Activated CD8-positive, alpha-beta T cell treated with anti-CD3 and anti-CD28 coated beads for 36 hours (primary cell): ENCODE measurements around the gene SOX8. TPM values are rescaled to one million over a fixed set of nuclear protein-coding genes. Genes with fewer than 3 reads are reported as not detected.

Source experiments
- ATAC-seq: fragments of 200-7000 bp; cut with Tn5 transposase; one replicate; pipeline ENCODE4 v1.10.0; 2021; ENCODE audit warnings: mild to moderate bottlenecking, moderate library complexity
- CTCF ChIA-PET: fragments of 350-600 bp; sonication (Branson Sonifier 250); formaldehyde crosslinking; loops from one replicate; lab custom pipeline; 2021; ENCODE audit warnings: antibody characterized with exemption; lab: Charles Lee
- POLR2A ChIA-PET: fragments of 350-600 bp; sonication (Branson Sonifier 250); formaldehyde crosslinking; loops from one replicate; lab custom pipeline; 2021; ENCODE audit warnings: antibody characterized with exemption; lab: Charles Lee
- DNase-seq: peaks from one replicate; pipeline ENCODE4 v3.0.0-alpha.2; 2020
- H3K27ac Mint-ChIP-seq: one replicate; pipeline ENCODE4 v1.8.0; 2021; ENCODE audit warnings: mild to moderate bottlenecking, mixed read lengths
- H3K27me3 Mint-ChIP-seq: one replicate; pipeline ENCODE4 v1.8.0; 2021; ENCODE audit warnings: mixed read lengths
- H3K36me3 Mint-ChIP-seq: one replicate; pipeline ENCODE4 v1.8.0; 2021; ENCODE audit warnings: low read depth, mixed read lengths
- H3K4me1 Mint-ChIP-seq: one replicate; pipeline ENCODE4 v1.8.0; 2021; ENCODE audit warnings: low read depth, mixed read lengths
- H3K4me3 Mint-ChIP-seq: one replicate; pipeline ENCODE4 v1.8.0; 2021; ENCODE audit warnings: mild to moderate bottlenecking, moderate library complexity, mixed read lengths
- H3K9me3 Mint-ChIP-seq: one replicate; pipeline ENCODE4 v1.8.0; 2021; ENCODE audit warnings: mixed read lengths
- CTCF ChIP-seq: fragments of 200-600 bp; IDR thresholded peaks from one replicate; pipeline ENCODE4 v1.8.0; 2022; ENCODE audit warnings: antibody characterized with exemption, mild to moderate bottlenecking
- intact Hi-C: fragments of 100-400 bp; cut with micrococcal nuclease; formaldehyde crosslinking; loops from one replicate; pipeline ENCODE4 v1.10.0; 2022
- total RNA-seq, 2 experiments: library from RNA; stranded (reverse); gene quantifications; one replicate each; pipeline ENCODE4 v1.2.3, GENCODE V29; 2021

Gene SOX8
- total RNA-seq, 2 experiments from 2014 or later, result 1.6 to 2.1 TPM

GRCh38 chr16:959232-960040 is 22.1 kb upstream of the SOX8 start:
- Mint-ChIP-seq H3K9me3 (no peaks in the 10 kb centered on the region), H3K27ac (no peak overlapping the region), H3K36me3 (peaks cover 1% of the 10 kb centered on the region), H3K4me3 (no peak overlapping the region), H3K4me1 (peaks cover 12% of the 10 kb centered on the region), H3K27me3 (no peaks in the 10 kb centered on the region)
- ChIA-PET CTCF (no interaction called here), POLR2A (no interaction called here)
- no peak for TF ChIP-seq CTCF
- DNase-seq, result no peak
- intact Hi-C loops, result no loop called here
- ATAC-seq, result no peak

GRCh38 chr16:962366-962765 is 19.2 kb upstream of the SOX8 start:
- intact Hi-C loops, result no loop called here
- Mint-ChIP-seq H3K27me3 (no peaks in the 10 kb centered on the region), H3K27ac (no peak overlapping the region), H3K9me3 (peaks cover 2% of the 10 kb centered on the region), H3K4me1 (peaks cover 16% of the 10 kb centered on the region), H3K4me3 (no peak overlapping the region), H3K36me3 (peaks cover 15% of the 10 kb centered on the region)
- CTCF ChIA-PET, result no interaction called here
- TF ChIP-seq CTCF, result no peak
- no peak for ATAC-seq
- DNase-seq, result no peak
- POLR2A ChIA-PET, result no interaction called here

GRCh38 chr16:962901-963814 is 18.4 kb upstream of the SOX8 start:
- ChIA-PET CTCF (interaction anchor here (0.7 to 1.0 kb wide), 2 partner anchors 17 to 18 kb away, joined by 3 to 4 read pairs; partner anchors contain the start of gene SOX8), POLR2A (interaction anchor here (0.9 kb wide), 1 partner anchor 14 kb away, joined by 3 read pairs; no protein-coding TSS in a partner anchor)
- H3K36me3 Mint-ChIP-seq, result peaks cover 15% of the 10 kb centered on the region
- H3K27me3 Mint-ChIP-seq, result no peaks in the 10 kb centered on the region
- H3K4me1 Mint-ChIP-seq, result peaks cover 16% of the 10 kb centered on the region
- ATAC-seq, result no peak
- H3K4me3 Mint-ChIP-seq, result peak overlapping the region; percentile 41
- peaks cover 2% of the 10 kb centered on the region for H3K9me3 Mint-ChIP-seq
- H3K27ac Mint-ChIP-seq, result peak overlapping the region; percentile 44
- intact Hi-C loops, result no loop called here
- no peak for TF ChIP-seq CTCF
- DNase-seq, result no peak

GRCh38 chr16:963913-964312 is 17.7 kb upstream of the SOX8 start:
- TF ChIP-seq CTCF, result no peak
- peaks cover 19% of the 10 kb centered on the region for H3K36me3 Mint-ChIP-seq
- CTCF ChIA-PET, result interaction anchor here (0.7 to 1.2 kb wide), 4 partner anchors 16 to 93 kb away, joined by 3 to 4 read pairs (median 4); partner anchors contain the start of gene SOX8
- peak overlapping the region; percentile 44 for H3K27ac Mint-ChIP-seq
- no peak for DNase-seq
- peaks cover 23% of the 10 kb centered on the region for H3K4me1 Mint-ChIP-seq
- peak; percentile 34 for ATAC-seq
- POLR2A ChIA-PET, result interaction anchor here (0.9 kb wide), 1 partner anchor 13 kb away, joined by 3 read pairs; no protein-coding TSS in a partner anchor
- peaks cover 2% of the 10 kb centered on the region for H3K9me3 Mint-ChIP-seq
- H3K4me3 Mint-ChIP-seq, result peak overlapping the region; percentile 41
- intact Hi-C loops, result no loop called here
- H3K27me3 Mint-ChIP-seq, result no peaks in the 10 kb centered on the region
